K562 (cell line): ENCODE data around the gene OR52W1. TPM values are rescaled to one million over a fixed set of nuclear protein-coding genes. Genes with fewer than 3 reads are reported as not detected.

Experiments used
- ATAC-seq: fragments of 200-7000 bp; cut with Tn5 transposase; 3 replicates; pipeline ENCODE4 v1.9.1; 2020; ENCODE audit warnings: moderate library complexity
- BruUV-seq: library from RNA; stranded (reverse); fragments of 400-500 nt; replicated peaks from 2 replicates; lab custom pipeline; 2021; lab: Mats Ljungman, UMichigan
- CTCF ChIA-PET: fragments of 300-600 bp; formaldehyde crosslinking; extraction: SDS; loops from one replicate; lab custom pipeline; 2021; ENCODE audit warnings: low intra/inter-chr PET ratio; lab: Yijun Ruan, JAX
- POLR2A ChIA-PET: fragments of 300-600, 350-650 bp; sonication (Branson Sonifier 250); formaldehyde crosslinking; extraction: SDS; loops from one replicate; lab custom pipeline; 2021; ENCODE audit warnings: antibody characterized with exemption, inconsistent platforms; lab: Yijun Ruan, JAX
- DNase-seq, 4 experiments: peaks; one replicate each; pipeline versions ENCODE4 v3.0.0 to v3.0.0-alpha.2; 2011 to 2018; ENCODE audit warnings: low spot score in 3 of 4, mixed read lengths in 3 of 4; ENCODE audit errors: extremely low read depth in 1 of 4
- FAIRE-seq: peaks from 2 replicates; lab custom pipeline; 2011; peaks lifted over from hg19 to GRCh38; lab: Jason Lieb, UNC
- H2AFZ ChIP-seq: 2 replicates; pipeline ENCODE4 v1.6.0; 2011; ENCODE audit warnings: low read depth, low read length, control low read depth, inconsistent platforms
- H3K27ac ChIP-seq: fragments of 200-600 bp; 3 replicates; pipeline ENCODE4 v1.8.0; 2011; ENCODE audit warnings: low read depth, mild to moderate bottlenecking, control low read depth, inconsistent platforms, low read length, moderate library complexity, mixed read lengths; ENCODE audit errors: extremely low read depth
- H3K27me3 ChIP-seq, 2 experiments: fragments of 300-600 bp in 1 of 2; 2 replicates in 1 of 2; 3 replicates in 1 of 2; pipeline versions ENCODE4 v1.6.0 to v1.8.0; 2011; ENCODE audit warnings: inconsistent platforms in 2 of 2, low read length in 2 of 2, mild to moderate bottlenecking in 1 of 2, mixed read lengths in 1 of 2, moderate library complexity in 1 of 2; ENCODE audit not compliant: control insufficient read depth in 2 of 2, insufficient read depth in 2 of 2
- H3K36me3 ChIP-seq: fragments of 300-600 bp; 3 replicates; pipeline ENCODE4 v1.8.0; 2011; ENCODE audit warnings: mild to moderate bottlenecking, low read length, inconsistent platforms; ENCODE audit not compliant: control insufficient read depth, insufficient read depth
- H3K4me1 ChIP-seq, 2 experiments: fragments of 200-600 bp in 1 of 2; replicated peaks in 1 of 2; 2 replicates in 1 of 2; 3 replicates in 1 of 2; pipeline versions ENCODE4 v1.5.1 to v1.8.0; 2011; ENCODE audit warnings: inconsistent platforms in 2 of 2, low read length in 2 of 2, mild to moderate bottlenecking in 1 of 2, mixed read lengths in 1 of 2, moderate library complexity in 1 of 2; ENCODE audit not compliant: control insufficient read depth in 2 of 2, insufficient read depth in 2 of 2
- H3K4me2 ChIP-seq: 2 replicates; pipeline ENCODE4 v1.6.1; 2011; ENCODE audit warnings: low read length, control low read depth, inconsistent platforms, mixed read lengths; ENCODE audit not compliant: insufficient read depth
- H3K4me3 ChIP-seq: fragments of 200-600 bp; sonication (generic), shearing (Covaris generic); 2 replicates; pipeline ENCODE4 v1.5.1; 2016; ENCODE audit warnings: control low read depth, inconsistent platforms
- H3K79me2 ChIP-seq: fragments of 200-600 bp; 3 replicates; pipeline ENCODE4 v1.8.0; 2011; ENCODE audit warnings: low read length, inconsistent platforms; ENCODE audit not compliant: control insufficient read depth, insufficient read depth
- H3K9ac ChIP-seq, 2 experiments: 2 replicates each; pipeline versions ENCODE4 v1.6.0 to v1.6.1; 2011; ENCODE audit warnings: low read depth in 2 of 2, low read length in 2 of 2, control low read depth in 1 of 2, inconsistent platforms in 1 of 2, mild to moderate bottlenecking in 1 of 2, mixed read lengths in 1 of 2; ENCODE audit not compliant: insufficient read depth in 1 of 2
- H3K9me1 ChIP-seq: one replicate; pipeline ENCODE4 v1.6.0; 2011; ENCODE audit warnings: inconsistent platforms, mild to moderate bottlenecking, low read length, moderate library complexity; ENCODE audit not compliant: control insufficient read depth, insufficient read depth
- H3K9me3 ChIP-seq: replicated peaks from 2 replicates; pipeline ENCODE4 v1.5.1; 2011; ENCODE audit warnings: low read depth, low read length, inconsistent platforms; ENCODE audit not compliant: control insufficient read depth, insufficient read depth
- H4K20me1 ChIP-seq: replicated peaks from 2 replicates; pipeline ENCODE4 v1.6.1; 2011; ENCODE audit warnings: low read length, inconsistent platforms, mixed read lengths; ENCODE audit not compliant: control insufficient read depth, insufficient read depth
- BHLHE40 ChIP-seq: IDR thresholded peaks from 2 replicates; pipeline ENCODE4 v1.6.1; 2011; ENCODE audit warnings: low read length, improper control_type of control experiment
- CBX5 ChIP-seq: IDR thresholded peaks from 2 replicates; pipeline ENCODE4 v1.6.1; 2014; ENCODE audit warnings: low read depth, borderline replicate concordance
- CTBP1 ChIP-seq: fragments of 450-650 bp; IDR thresholded peaks from 2 replicates; pipeline ENCODE4 v1.6.1; 2016; ENCODE audit warnings: borderline replicate concordance
- ELF4 ChIP-seq: fragments of 450-650 bp; formaldehyde crosslinking; IDR thresholded peaks from 2 replicates; pipeline ENCODE4 v1.4.0; 2022; ENCODE audit warnings: missing genetic modification characterization
- FOS ChIP-seq: IDR thresholded peaks from 3 replicates; pipeline ENCODE4 v1.6.1; 2011; ENCODE audit not compliant: insufficient read length; ENCODE audit errors: extremely low read depth
- FOXK2 ChIP-seq, 2 experiments: fragments of 450-650 bp; IDR thresholded peaks in 1 of 2; conservative IDR thresholded peaks in 1 of 2; 2 replicates each; pipeline ENCODE4 v1.6.1; 2016; ENCODE audit warnings: low read depth in 2 of 2, mild to moderate bottlenecking in 1 of 2
- GABPB2 ChIP-seq: fragments of 250-450 bp; sonication (Bioruptor Pico); conservative IDR thresholded peaks from 2 replicates; pipeline ENCODE4 v1.5.1; 2021; ENCODE audit warnings: mild to moderate bottlenecking
- HNRNPH1 ChIP-seq: fragments of 200-400 bp; formaldehyde crosslinking; optimal IDR thresholded peaks from 2 replicates; pipeline ENCODE3; 2017; ENCODE audit warnings: low read depth, mild to moderate bottlenecking, low read length, moderate library complexity
- NFIX ChIP-seq: fragments of 250-450 bp; sonication (Bioruptor Pico); IDR thresholded peaks from 2 replicates; pipeline ENCODE4 v1.4.0; 2020; ENCODE audit warnings: low read depth, mild to moderate bottlenecking, moderate library complexity
- NR2C1 ChIP-seq, 2 experiments: fragments of 450-650 bp; IDR thresholded peaks; 2 replicates each; pipeline ENCODE4 v1.6.1; 2017; ENCODE audit warnings: mild to moderate bottlenecking in 2 of 2, antibody characterized with exemption in 1 of 2, inconsistent platforms in 1 of 2, missing compliant biosample characterization in 1 of 2, missing genetic modification characterization in 1 of 2
- SMAD2 ChIP-seq: fragments of 150-350 bp; IDR thresholded peaks from 2 replicates; pipeline ENCODE4 v1.6.1; 2014; ENCODE audit warnings: low read depth, mild to moderate bottlenecking, low read length
- SMARCE1 ChIP-seq: fragments of 450-650 bp; IDR thresholded peaks from 2 replicates; pipeline ENCODE4 v1.7.1; 2016; ENCODE audit warnings: mild to moderate bottlenecking
- STAT5B ChIP-seq: fragments of 250-450 bp; sonication (Bioruptor Pico); IDR thresholded peaks from 2 replicates; pipeline ENCODE4 v1.8.0; 2021; ENCODE audit warnings: mild to moderate bottlenecking, inconsistent platforms
- XRCC4 ChIP-seq: IDR thresholded peaks from one replicate; pipeline ENCODE4 v1.6.1; 2011; ENCODE audit not compliant: insufficient read depth, insufficient read length; ENCODE audit errors: extremely low read depth
- ZNF23 ChIP-seq: fragments of 250-450 bp; sonication (Bioruptor Pico); IDR thresholded peaks from 2 replicates; pipeline ENCODE4 v1.4.0; 2020; ENCODE audit warnings: mild to moderate bottlenecking
- ZNF561 ChIP-seq: fragments of 450-650 bp; formaldehyde crosslinking; conservative IDR thresholded peaks from 2 replicates; pipeline ENCODE4 v1.4.0; 2020; ENCODE audit warnings: mild to moderate bottlenecking, moderate library complexity
- ZNF79 ChIP-seq: fragments of 250-450 bp; sonication (Bioruptor Pico); IDR thresholded peaks from 2 replicates; pipeline ENCODE4 v1.4.0; 2020; ENCODE audit warnings: low read depth, mild to moderate bottlenecking, moderate library complexity
- WGBS: fragments of 100-300 bp; shearing (Covaris generic); methylation state at CpG from one replicate; pipeline ENCODE4 v1.1.6; 2016; ENCODE audit warnings: low coverage, mixed read lengths; ENCODE audit not compliant: insufficient coverage; ENCODE audit errors: missing lambda C conversion rate; 5-methylcytosine and 5-hydroxymethylcytosine counted together
- in situ Hi-C: fragments of 300-500 bp; cut with MboI; formaldehyde crosslinking; loops from 4 replicates; pipeline ENCODE4 v1.15.0; 2018; ENCODE audit warnings: inconsistent platforms, mixed read lengths
- intact Hi-C: fragments of 100-400 bp; cut with micrococcal nuclease; formaldehyde crosslinking; loops from 2 replicates; pipeline ENCODE4 v1.14.2; 2022
- polyA plus RNA-seq, 8 experiments: library from polyadenylated mRNA; depleted of rRNA in 4 of 8; stranded (reverse) in 5 of 8; unstranded in 3 of 8; fragments of >200 nt; fragmentation: Nextera tagmentation in 2 of 8; fragmentation: Illumina TruSeq in 1 of 8; extraction: Ambion mirVana in 2 of 8; extraction: Trizol in 1 of 8; gene quantifications; 2 replicates each; pipeline versions ENCODE4 v1.2.1 to v1.2.3, GENCODE V29; 2011 to 2014; ENCODE audit warnings: inconsistent platforms in 1 of 8, missing spikeins in 1 of 8
- total RNA-seq, 7 experiments: library from RNA; depleted of rRNA in 6 of 7; stranded (reverse); fragments of >200 nt in 6 of 7; fragmentation: Illumina TruSeq in 2 of 7; extraction: Trizol in 2 of 7; gene quantifications; 2 replicates each; pipeline versions ENCODE4 v1.2.1 to v1.2.3, GENCODE V29; 2011 to 2021; ENCODE audit warnings: low replicate concordance in 1 of 7
- TF ChIP-seq, protein P1 (sequence below): fragments of 450-650 bp; IDR thresholded peaks from 2 replicates; pipeline ENCODE4 v1.6.1; 2018; ENCODE audit warnings: mild to moderate bottlenecking, low read depth; ENCODE audit not compliant: partially characterized antibody
- TF ChIP-seq, protein P2 (sequence below): fragments of 450-650 bp; formaldehyde crosslinking; IDR thresholded peaks from 2 replicates; pipeline ENCODE4 v1.4.0; 2022; ENCODE audit warnings: missing genetic modification characterization

OR52W1 gene
- total and polyA plus RNA-seq, 9 of the 15 experiments (the other 6 are each of a cell fraction or from before 2014, with no cell fraction given) = not detected

DNA sequence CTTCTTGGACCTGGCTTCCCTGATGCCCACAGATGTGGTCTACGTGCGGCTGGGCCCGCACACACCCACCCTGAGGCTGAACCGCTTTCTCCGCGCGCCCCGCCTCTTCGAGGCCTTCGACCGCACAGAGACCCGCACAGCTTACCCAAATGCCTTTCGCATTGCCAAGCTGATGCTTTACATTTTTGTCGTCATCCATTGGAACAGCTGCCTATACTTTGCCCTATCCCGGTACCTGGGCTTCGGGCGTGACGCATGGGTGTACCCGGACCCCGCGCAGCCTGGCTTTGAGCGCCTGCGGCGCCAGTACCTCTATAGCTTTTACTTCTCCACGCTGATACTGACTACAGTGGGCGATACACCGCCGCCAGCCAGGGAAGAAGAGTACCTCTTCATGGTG, 41.1 kb downstream of the OR52W1 start (continued):
- TF ChIP-seq BHLHE40 = no peak
- TF ChIP-seq, all 486 proteins: peak for 0

DNA sequence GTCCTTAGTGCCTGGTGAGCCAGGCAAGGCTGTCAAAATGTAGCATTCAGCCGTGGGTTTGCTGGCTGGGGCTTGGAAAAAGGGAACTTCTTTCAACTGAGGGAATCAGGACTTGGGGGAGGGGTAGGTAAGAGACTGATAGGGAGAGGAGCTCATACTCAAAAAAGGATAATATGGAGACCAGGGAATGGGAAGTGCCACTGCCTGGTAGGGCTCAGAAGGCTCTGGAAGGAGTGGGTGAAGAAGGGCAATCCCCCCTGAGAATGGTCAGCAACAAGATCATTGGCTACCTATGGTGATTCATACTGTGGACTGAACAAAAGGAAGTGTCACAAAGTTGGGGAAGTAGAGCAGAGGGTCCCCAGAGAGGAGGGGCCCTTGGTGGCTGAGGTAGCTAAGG, 41.8 kb downstream of the OR52W1 start:
- BruUV-seq = no TSS peak
- WGBS = 0% methylated on average over 1 of the region's 1 CpG
- TF ChIP-seq, protein P1, sequence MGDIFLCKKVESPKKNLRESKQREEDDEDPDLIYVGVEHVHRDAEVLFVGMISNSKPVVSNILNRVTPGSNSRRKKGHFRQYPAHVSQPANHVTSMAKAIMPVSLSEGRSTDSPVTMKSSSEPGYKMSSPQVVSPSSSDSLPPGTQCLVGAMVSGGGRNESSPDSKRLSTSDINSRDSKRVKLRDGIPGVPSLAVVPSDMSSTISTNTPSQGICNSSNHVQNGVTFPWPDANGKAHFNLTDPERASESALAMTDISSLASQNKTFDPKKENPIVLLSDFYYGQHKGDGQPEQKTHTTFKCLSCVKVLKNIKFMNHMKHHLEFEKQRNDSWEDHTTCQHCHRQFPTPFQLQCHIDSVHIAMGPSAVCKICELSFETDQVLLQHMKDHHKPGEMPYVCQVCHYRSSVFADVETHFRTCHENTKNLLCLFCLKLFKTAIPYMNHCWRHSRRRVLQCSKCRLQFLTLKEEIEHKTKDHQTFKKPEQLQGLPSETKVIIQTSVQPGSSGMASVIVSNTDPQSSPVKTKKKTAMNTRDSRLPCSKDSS = no peak
- no peak for TF ChIP-seq HNRNPH1
- TF ChIP-seq, protein P2, sequence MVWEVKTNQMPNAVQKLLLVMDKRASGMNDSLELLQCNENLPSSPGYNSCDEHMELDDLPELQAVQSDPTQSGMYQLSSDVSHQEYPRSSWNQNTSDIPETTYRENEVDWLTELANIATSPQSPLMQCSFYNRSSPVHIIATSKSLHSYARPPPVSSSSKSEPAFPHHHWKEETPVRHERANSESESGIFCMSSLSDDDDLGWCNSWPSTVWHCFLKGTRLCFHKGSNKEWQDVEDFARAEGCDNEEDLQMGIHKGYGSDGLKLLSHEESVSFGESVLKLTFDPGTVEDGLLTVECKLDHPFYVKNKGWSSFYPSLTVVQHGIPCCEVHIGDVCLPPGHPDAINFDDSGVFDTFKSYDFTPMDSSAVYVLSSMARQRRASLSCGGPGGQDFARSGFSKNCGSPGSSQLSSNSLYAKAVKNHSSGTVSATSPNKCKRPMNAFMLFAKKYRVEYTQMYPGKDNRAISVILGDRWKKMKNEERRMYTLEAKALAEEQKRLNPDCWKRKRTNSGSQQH (CRISPR knock-in tag) = no peak
- no peak for TF ChIP-seq SMARCE1
- TF ChIP-seq FOXK2 (conservative IDR thresholded peaks at IDR 0.05 in 1 of 2, IDR thresholded peaks at IDR 0.05 in 1 of 2; ENCODE audit: low read depth in 2 of 2) = no peak
- no peak for TF ChIP-seq STAT5B (CRISPR knock-in tag)
- TF ChIP-seq ZNF23 = no peak
- no peak for TF ChIP-seq GABPB2
- no peak for TF ChIP-seq XRCC4
- TF ChIP-seq ZNF561 = no peak
- no peak for TF ChIP-seq NFIX (CRISPR knock-in tag)
- no peak for TF ChIP-seq SMAD2
- no peak for TF ChIP-seq ELF4 (CRISPR knock-in tag)
- no peak for TF ChIP-seq NR2C1 (IDR thresholded peaks at IDR 0.05)
- no peak for TF ChIP-seq NR2C1 (tag; IDR thresholded peaks at IDR 0.05)
- no peak for TF ChIP-seq FOS
- TF ChIP-seq CBX5 = no peak
- no peak for TF ChIP-seq CTBP1
- no peak for TF ChIP-seq ZNF79

More for the DNA sequence above, 41.8 kb downstream of the OR52W1 start:
- H3K9ac ChIP-seq = no peak overlapping the region
- H3K79me2 ChIP-seq = no peaks in the 10 kb centered on the region
- intact Hi-C loops (no loop called here), in situ Hi-C loops (no loop called here)
- H3K4me3 ChIP-seq = no peak overlapping the region
- no peaks in the 10 kb centered on the region for H4K20me1 ChIP-seq
- H2AFZ ChIP-seq = no peak overlapping the region
- H3K4me2 ChIP-seq = no peak overlapping the region
- H3K27me3 ChIP-seq = peaks cover 13 to 54% of the 10 kb centered on the region in 2 experiments
- FAIRE-seq (no peak), ATAC-seq (no peak), DNase-seq (no peak)
- H3K36me3 ChIP-seq = no peaks in the 10 kb centered on the region
- ChIA-PET CTCF (no interaction called here), POLR2A (no interaction called here)
- H3K27ac ChIP-seq = no peak overlapping the region
- peaks cover 2 to 9% of the 10 kb centered on the region in 2 experiments; a peak in 3 of 5 replicates for H3K4me1 ChIP-seq
- no peaks in the 10 kb centered on the region for H3K9me3 ChIP-seq
- no peaks in the 10 kb centered on the region for H3K9me1 ChIP-seq
